Measurements from ENCODE around the gene NRXN2.

DNA sequence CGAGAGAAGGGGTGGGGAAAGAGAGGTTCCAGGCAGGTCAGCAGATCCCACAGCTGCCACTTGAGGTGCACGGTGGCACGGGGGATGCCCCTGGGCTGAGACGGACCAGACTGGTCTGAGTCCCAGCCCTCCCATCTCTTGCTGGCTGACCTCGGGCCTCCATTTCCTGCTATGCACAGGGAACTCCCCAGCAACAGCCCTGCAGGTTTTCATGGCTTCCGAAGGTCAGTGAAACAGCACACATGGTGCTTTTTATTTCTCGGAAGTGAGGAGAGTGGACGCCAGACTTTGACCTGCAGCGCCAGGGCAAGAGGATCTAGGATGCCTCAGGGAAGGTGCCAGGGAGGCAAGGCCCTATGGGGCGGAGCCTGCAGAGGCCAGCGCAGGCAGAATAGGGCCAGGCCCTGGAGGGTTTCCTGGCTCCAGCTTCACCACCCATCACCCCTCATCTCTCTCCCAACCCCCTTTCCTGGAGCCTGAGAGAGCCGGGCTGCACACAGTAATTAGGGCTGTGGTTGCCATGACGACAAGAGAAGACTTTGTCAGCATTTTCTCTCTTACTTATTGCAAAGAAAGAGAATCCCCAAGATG is 102.5 kb downstream of the NRXN2 start:
- TF ChIP-seq CEBPB (IDR thresholded peaks at IDR 0.05) (no peak), TAF1 (IDR thresholded peaks at IDR 0.05; ENCODE audit: low read depth) (no peak), EP300 (IDR thresholded peaks at IDR 0.05; ENCODE audit: borderline replicate concordance) (no peak), REST (IDR thresholded peaks at IDR 0.05; ENCODE audit: low read depth) (no peak), MAX (IDR thresholded peaks at IDR 0.05) (no peak)
- TF ChIP-seq, protein P1, sequence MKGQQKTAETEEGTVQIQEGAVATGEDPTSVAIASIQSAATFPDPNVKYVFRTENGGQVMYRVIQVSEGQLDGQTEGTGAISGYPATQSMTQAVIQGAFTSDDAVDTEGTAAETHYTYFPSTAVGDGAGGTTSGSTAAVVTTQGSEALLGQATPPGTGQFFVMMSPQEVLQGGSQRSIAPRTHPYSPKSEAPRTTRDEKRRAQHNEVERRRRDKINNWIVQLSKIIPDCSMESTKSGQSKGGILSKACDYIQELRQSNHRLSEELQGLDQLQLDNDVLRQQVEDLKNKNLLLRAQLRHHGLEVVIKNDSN (IDR thresholded peaks at IDR 0.05): no peak

All from Ishikawa (cell line).